Measurements from ENCODE around the gene MYH15. TPM values are rescaled to one million over a fixed set of nuclear protein-coding genes. Genes with fewer than 3 reads are reported as not detected.

Gene MYH15
- total and polyA plus RNA-seq, 2 of the 8 experiments (the other 6 are each of a cell fraction or from before 2014, with no cell fraction given): under 0.01 TPM; not detected in 1

- Histone ChIP-seq H4K20me1 (replicated peaks in 1 of 2; ENCODE audit: control insufficient read depth in 1 of 2, insufficient read depth in 2 of 2, low read length in 2 of 2) (no peaks in the 10 kb centered on the region), H2BK12ac (ENCODE audit: low read depth, low read length) (no peak overlapping the region), H4K5ac (ENCODE audit: insufficient read length, low read depth, low read length) (no peak overlapping the region), H3K4me2 (ENCODE audit: insufficient read depth in 1 of 2, low read depth in 2 of 2, low read length in 2 of 2) (no peak overlapping the region), H3K56ac (replicated peaks; ENCODE audit: insufficient read length, low read depth, low read length) (no peak overlapping the region), H3K9ac (replicated peaks in 1 of 4; ENCODE audit: extremely low read depth in 1 of 4, low read depth in 3 of 4, low read length in 3 of 4) (no peak overlapping the region), H2AFZ (ENCODE audit: low read length) (no peak overlapping the region), H2BK20ac (ENCODE audit: low read length) (no peak overlapping the region), H4K91ac (replicated peaks; ENCODE audit: insufficient read length, low read length) (no peak overlapping the region), H3K9me3 (ENCODE audit: insufficient read depth in 2 of 2, low read depth in 1 of 2, low read length in 1 of 2) (no peaks in the 10 kb centered on the region), H3K23me2 (ENCODE audit: low read depth, low read length) (no peaks in the 10 kb centered on the region), H4K8ac (ENCODE audit: extremely low read depth, insufficient read depth, low read length) (no peak overlapping the region), H3K4me3 (ENCODE audit: extremely low read depth in 1 of 4, insufficient read depth in 2 of 4, low read depth in 3 of 4, low read length in 4 of 4) (no peak overlapping the region), H3K4me1 (replicated peaks in 1 of 4; ENCODE audit: control insufficient read depth in 3 of 4, insufficient read depth in 4 of 4, low read length in 3 of 4) (peaks cover 0 to 10% (median 8%) of the 10 kb centered on the region in 4 experiments; a peak in 4 of 7 replicates), H3K79me2 (ENCODE audit: control insufficient read depth in 1 of 2, insufficient read depth in 2 of 2, low read length in 2 of 2) (no peaks in the 10 kb centered on the region), H3K18ac (ENCODE audit: extremely low read depth, low read length) (no peak overlapping the region), H3K27ac (ENCODE audit: low read depth, low read length) (no peak overlapping the region), H2BK15ac (ENCODE audit: low read length) (no peak overlapping the region), H3K36me3 (ENCODE audit: control insufficient read depth in 2 of 4, insufficient read depth in 4 of 4, low read length in 3 of 4) (no peaks in the 10 kb centered on the region), H3K79me1 (ENCODE audit: low read depth, low read length) (no peaks in the 10 kb centered on the region), H2BK5ac (ENCODE audit: low read depth, low read length) (no peak overlapping the region), H2BK120ac (replicated peaks; ENCODE audit: low read depth, low read length) (no peak overlapping the region), H3K4ac (replicated peaks; ENCODE audit: insufficient read length, low read depth, low read length) (no peak overlapping the region), H3K14ac (ENCODE audit: insufficient read length) (no peak overlapping the region), H2AK5ac (ENCODE audit: low read depth, low read length) (no peak overlapping the region), H3K27me3 (replicated peaks in 1 of 4; ENCODE audit: control insufficient read depth in 3 of 4, extremely low read depth in 1 of 4, insufficient read depth in 3 of 4, low read length in 3 of 4) (no peaks in the 10 kb centered on the region), H3K23ac (ENCODE audit: insufficient read length) (no peak overlapping the region)
- POLR2A ChIA-PET (ENCODE audit: partially characterized antibody): no interaction called here
- DNase-seq (ENCODE audit: low read depth in 1 of 2, low spot score in 2 of 2) (no peak), FAIRE-seq (no peak)
- 86% methylated on average over 2 of the region's 3 CpGs; no CpG with 5 or more reads in 1 of the 2 experiments for whole genome bisulfite sequencing, 2 experiments (ENCODE audit: extremely low coverage in 1 of 2, insufficient coverage in 1 of 2, insufficient read length in 1 of 2, insufficient replicate concordance in 2 of 2, low coverage in 1 of 2, low lambda C conversion rate in 2 of 2, missing lambda C conversion rate in 1 of 2)
- CTCF ChIA-PET (ENCODE audit: partially characterized antibody): interaction anchor here (0.6 to 2.0 kb wide), 6 partner anchors 9 to 489 kb away, joined by 3 to 7 read pairs (median 3); no protein-coding TSS in a partner anchor
- TF ChIP-seq RXRA (IDR thresholded peaks at IDR 0.05; ENCODE audit: insufficient read depth, low read depth, low read length) (no peak), EP300 (IDR thresholded peaks at IDR 0.05; ENCODE audit: borderline replicate concordance in 1 of 2, low read depth in 2 of 2, low read length in 2 of 2) (peak in 1 of 2 experiments; percentile 73; a peak in 1 of 3 replicates)
These were observed 117.1 kb downstream of the MYH15 start for GRCh38 chr3:108393128-108393900.
